Activated naive CD8-positive, alpha-beta T cell (primary cell): ENCODE measurements around the gene TBL3.
"Not testable (repeated sequence)": the region's sequence is repeated elsewhere in the genome, so short reads cannot be mapped to it uniquely, and the experiment has no call there.

Experiments
- H3K27ac Mint-ChIP-seq: one replicate; pipeline ENCODE4 v1.8.0; 2021; ENCODE audit warnings: mixed read lengths
- H3K27me3 Mint-ChIP-seq: one replicate; pipeline ENCODE4 v1.8.0; 2021; ENCODE audit warnings: mixed read lengths
- H3K36me3 Mint-ChIP-seq: one replicate; pipeline ENCODE4 v1.8.0; 2021; ENCODE audit warnings: mixed read lengths
- H3K4me1 Mint-ChIP-seq: one replicate; pipeline ENCODE4 v1.8.0; 2021; ENCODE audit warnings: low read depth, mixed read lengths
- H3K4me3 Mint-ChIP-seq: one replicate; pipeline ENCODE4 v1.8.0; 2021; ENCODE audit warnings: mild to moderate bottlenecking, mixed read lengths
- H3K9me3 Mint-ChIP-seq: one replicate; pipeline ENCODE4 v1.8.0; 2021; ENCODE audit warnings: low read depth, mixed read lengths

The TBL3 gene

GRCh38 chr16:1971796-1972489, at the start of gene TBL3:
TSS of gene TBL3 (plus strand) at chr16:1972053. CDS start at chr16:1972165, 112 bp downstream.
- Mint-ChIP-seq H3K36me3 (peaks cover 7% of the 10 kb centered on the region), H3K4me3 (peak within 1 kb of the TSS; percentile 94)

GRCh38 chr16:1922357-1922756, 49.5 kb upstream of the TBL3 start:
- no peaks in the 10 kb centered on the region for H3K9me3 Mint-ChIP-seq
- H3K27ac Mint-ChIP-seq: no peak overlapping the region
- no peak overlapping the region for H3K4me3 Mint-ChIP-seq
- H3K27me3 Mint-ChIP-seq: peaks cover 19% of the 10 kb centered on the region
- peaks cover 3% of the 10 kb centered on the region for H3K4me1 Mint-ChIP-seq
- no peaks in the 10 kb centered on the region for H3K36me3 Mint-ChIP-seq

More at GRCh38 chr16:1971796-1972489, at the start of gene TBL3:
- Mint-ChIP-seq H3K4me1 (peaks cover 22% of the 10 kb centered on the region), H3K27me3 (no peaks in the 10 kb centered on the region), H3K27ac (peak within 1 kb of the TSS; percentile 94), H3K9me3 (no peaks in the 10 kb centered on the region)

DNA sequence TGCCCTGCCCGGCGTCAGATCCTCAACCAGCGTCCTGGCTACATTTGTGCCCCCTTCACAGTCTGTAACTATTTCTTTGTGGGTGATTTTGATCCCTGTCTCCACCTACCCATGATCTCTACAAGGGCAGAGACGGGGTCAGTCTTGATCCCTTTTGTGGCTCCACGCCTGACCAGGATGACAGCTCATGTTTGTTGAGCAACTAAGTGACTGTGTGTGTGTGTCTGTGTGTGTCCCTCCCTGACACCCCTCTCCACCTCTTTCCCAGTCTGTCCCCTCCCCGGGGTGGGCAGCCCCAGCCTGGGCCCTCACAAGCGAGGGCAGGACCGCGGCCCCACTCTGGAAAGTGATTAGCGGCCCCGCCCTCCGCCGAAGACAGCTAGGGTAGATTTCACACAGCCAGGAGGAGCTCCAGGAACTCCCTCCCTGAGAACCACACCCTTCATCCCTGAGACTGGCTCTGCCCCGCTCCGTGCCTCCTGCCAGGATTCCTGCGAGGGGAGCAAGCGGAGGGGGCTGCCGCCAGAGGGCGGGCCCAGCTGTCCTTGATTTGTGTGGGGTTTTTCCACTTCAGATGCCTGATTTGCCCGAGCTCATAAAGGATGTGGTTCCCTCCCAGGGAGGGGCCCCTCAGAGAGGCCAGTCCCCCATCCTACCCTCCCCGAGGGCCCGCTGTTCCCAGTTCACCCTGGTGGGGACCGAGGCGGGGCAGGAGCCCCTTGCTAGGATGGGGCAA, 48.4 kb upstream of the TBL3 start:
- H3K4me1 Mint-ChIP-seq: peaks cover 3% of the 10 kb centered on the region
- H3K27ac Mint-ChIP-seq: no peak overlapping the region
- no peaks in the 10 kb centered on the region for H3K36me3 Mint-ChIP-seq
- H3K9me3 Mint-ChIP-seq: no peaks in the 10 kb centered on the region
- H3K27me3 Mint-ChIP-seq: peaks cover 19% of the 10 kb centered on the region
- H3K4me3 Mint-ChIP-seq: no peak overlapping the region

DNA sequence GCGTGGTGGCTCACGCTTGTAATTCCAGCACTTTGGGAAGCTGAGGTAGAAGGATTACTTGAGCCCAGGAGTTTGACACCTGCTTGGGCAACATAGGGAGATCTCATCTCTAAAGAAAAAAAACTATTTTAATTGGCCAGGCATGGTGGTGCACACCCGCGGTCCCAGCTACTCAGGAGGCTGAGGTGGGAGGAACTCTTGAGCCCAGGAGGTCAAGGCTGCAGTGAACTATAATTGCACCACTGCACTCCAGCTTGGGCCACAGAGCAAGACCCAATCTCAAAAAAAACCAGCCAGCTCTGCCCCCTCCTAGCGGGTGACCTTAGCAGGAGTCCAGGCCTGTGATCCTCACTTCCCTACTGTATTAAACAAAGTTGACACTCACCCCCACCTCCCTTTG, 47.8 kb upstream of the TBL3 start:
- Mint-ChIP-seq H3K4me1 (peaks cover 4% of the 10 kb centered on the region), H3K9me3 (no peaks in the 10 kb centered on the region), H3K27ac (no peak overlapping the region), H3K4me3 (no peak overlapping the region), H3K36me3 (no peaks in the 10 kb centered on the region), H3K27me3 (peaks cover 19% of the 10 kb centered on the region)

DNA sequence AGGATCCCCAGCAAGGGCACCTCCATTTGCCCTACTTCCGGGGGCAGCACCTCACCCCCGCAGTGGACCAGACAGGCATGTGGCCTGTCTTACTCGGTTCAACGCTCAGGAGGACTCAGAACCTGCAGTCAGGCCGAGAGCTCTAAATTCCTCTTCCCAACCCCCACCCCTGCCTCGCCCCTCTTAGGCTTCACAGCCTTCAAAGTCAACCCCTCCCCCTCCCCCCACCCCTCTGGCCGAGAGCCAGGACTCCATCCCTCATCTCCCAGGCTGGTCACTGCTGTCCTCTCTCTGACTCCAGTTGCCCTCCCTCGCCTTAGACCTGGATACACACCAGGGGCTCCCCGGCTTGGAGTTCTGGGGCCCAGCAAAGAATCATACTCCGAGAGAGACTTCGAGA, 45.6 kb upstream of the TBL3 start:
- Mint-ChIP-seq H3K9me3 (no peaks in the 10 kb centered on the region), H3K27me3 (peaks cover 11% of the 10 kb centered on the region), H3K4me3 (no peak overlapping the region), H3K36me3 (no peaks in the 10 kb centered on the region), H3K4me1 (peaks cover 2% of the 10 kb centered on the region), H3K27ac (no peak overlapping the region)

- H3K9me3 Mint-ChIP-seq: no peaks in the 10 kb centered on the region
- H3K27ac Mint-ChIP-seq: no peak overlapping the region
- peaks cover 2% of the 10 kb centered on the region for H3K4me1 Mint-ChIP-seq
- no peaks in the 10 kb centered on the region for H3K27me3 Mint-ChIP-seq
- H3K4me3 Mint-ChIP-seq: peak overlapping the region; percentile 81
- H3K36me3 Mint-ChIP-seq: no peaks in the 10 kb centered on the region
Measured at GRCh38 chr16:1929105-1929504, 42.7 kb upstream of the TBL3 start.

- H3K27me3 Mint-ChIP-seq: no peaks in the 10 kb centered on the region
- H3K36me3 Mint-ChIP-seq: no peaks in the 10 kb centered on the region
- no peak overlapping the region for H3K4me3 Mint-ChIP-seq
- H3K9me3 Mint-ChIP-seq: no peaks in the 10 kb centered on the region
- no peak overlapping the region for H3K27ac Mint-ChIP-seq
- peaks cover 2% of the 10 kb centered on the region for H3K4me1 Mint-ChIP-seq
Measured at GRCh38 chr16:1929578-1930337, 42.1 kb upstream of the TBL3 start.

DNA sequence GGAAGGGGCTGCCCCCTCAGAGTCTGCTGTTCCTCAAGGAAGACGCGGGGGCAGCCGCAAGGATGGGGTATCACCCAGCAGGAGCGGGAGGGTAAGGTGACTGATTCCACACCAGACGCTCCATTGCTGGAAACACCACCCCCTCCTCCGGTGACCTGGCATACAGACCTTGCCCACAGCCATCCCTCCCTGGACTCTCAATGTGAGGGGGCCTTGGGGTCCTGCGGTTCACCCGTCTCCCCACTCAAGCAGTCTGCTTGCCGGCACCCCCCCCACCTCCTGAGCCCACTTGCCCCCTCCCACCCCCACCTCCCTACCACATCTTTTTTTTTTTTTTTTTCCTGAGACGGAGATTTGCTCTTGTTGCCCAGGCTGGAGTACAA, 41.5 kb upstream of the TBL3 start:
- H3K9me3 Mint-ChIP-seq: no peaks in the 10 kb centered on the region
- no peak overlapping the region for H3K27ac Mint-ChIP-seq
- H3K4me1 Mint-ChIP-seq: peaks cover 2% of the 10 kb centered on the region
- no peak overlapping the region for H3K4me3 Mint-ChIP-seq
- H3K27me3 Mint-ChIP-seq: no peaks in the 10 kb centered on the region
- no peaks in the 10 kb centered on the region for H3K36me3 Mint-ChIP-seq

GRCh38 chr16:1932050-1933028, 39.5 kb upstream of the TBL3 start:
- Mint-ChIP-seq H3K36me3 (no peaks in the 10 kb centered on the region), H3K27ac (no peak overlapping the region), H3K9me3 (no peaks in the 10 kb centered on the region), H3K4me3 (no peak overlapping the region), H3K4me1 (peaks cover 2% of the 10 kb centered on the region), H3K27me3 (no peaks in the 10 kb centered on the region)

GRCh38 chr16:1933097-1933661, 38.7 kb upstream of the TBL3 start:
- Mint-ChIP-seq H3K36me3 (no peaks in the 10 kb centered on the region), H3K9me3 (no peaks in the 10 kb centered on the region), H3K27ac (no peak overlapping the region), H3K4me3 (no peak overlapping the region), H3K4me1 (peaks cover 2% of the 10 kb centered on the region), H3K27me3 (no peaks in the 10 kb centered on the region)

- Mint-ChIP-seq H3K27me3 (no peaks in the 10 kb centered on the region), H3K27ac (no peak overlapping the region), H3K4me1 (peaks cover 9% of the 10 kb centered on the region), H3K9me3 (no peaks in the 10 kb centered on the region), H3K36me3 (no peaks in the 10 kb centered on the region), H3K4me3 (no peak overlapping the region)
Measured at GRCh38 chr16:1936945-1937479, 34.8 kb upstream of the TBL3 start.

GRCh38 chr16:1938316-1938715, 33.5 kb upstream of the TBL3 start:
- Mint-ChIP-seq H3K9me3 (no peaks in the 10 kb centered on the region), H3K36me3 (no peaks in the 10 kb centered on the region), H3K27me3 (no peaks in the 10 kb centered on the region), H3K27ac (no peak overlapping the region), H3K4me1 (peaks cover 9% of the 10 kb centered on the region), H3K4me3 (no peak overlapping the region)

- Mint-ChIP-seq H3K4me1 (peaks cover 13% of the 10 kb centered on the region), H3K27ac (no peak overlapping the region), H3K36me3 (no peaks in the 10 kb centered on the region), H3K27me3 (no peaks in the 10 kb centered on the region), H3K9me3 (no peaks in the 10 kb centered on the region), H3K4me3 (no peak overlapping the region)
Measured at GRCh38 chr16:1938910-1939309, 32.9 kb upstream of the TBL3 start.

GRCh38 chr16:1939833-1940232, 32.0 kb upstream of the TBL3 start:
- H3K27ac Mint-ChIP-seq, H3K4me3 Mint-ChIP-seq, H3K27me3 Mint-ChIP-seq, H3K9me3 Mint-ChIP-seq, H3K36me3 Mint-ChIP-seq: not testable (repeated sequence)
- peaks cover 18% of the 10 kb centered on the region for H3K4me1 Mint-ChIP-seq
